Activated CD4-positive, alpha-beta T cell treated with anti-CD3 and anti-CD28 coated beads for 24 hours (primary cell): ENCODE measurements around the gene EXD3.
"Not testable (repeated sequence)": the region's sequence is repeated elsewhere in the genome, so short reads cannot be mapped to it uniquely, and the experiment has no call there.

Source experiments
- DNase-seq, 2 donors: peaks; one replicate each; pipeline ENCODE4 v3.0.0-alpha.2; 2020; ENCODE audit warnings: low read depth in 2 of 2

The EXD3 gene

DNA sequence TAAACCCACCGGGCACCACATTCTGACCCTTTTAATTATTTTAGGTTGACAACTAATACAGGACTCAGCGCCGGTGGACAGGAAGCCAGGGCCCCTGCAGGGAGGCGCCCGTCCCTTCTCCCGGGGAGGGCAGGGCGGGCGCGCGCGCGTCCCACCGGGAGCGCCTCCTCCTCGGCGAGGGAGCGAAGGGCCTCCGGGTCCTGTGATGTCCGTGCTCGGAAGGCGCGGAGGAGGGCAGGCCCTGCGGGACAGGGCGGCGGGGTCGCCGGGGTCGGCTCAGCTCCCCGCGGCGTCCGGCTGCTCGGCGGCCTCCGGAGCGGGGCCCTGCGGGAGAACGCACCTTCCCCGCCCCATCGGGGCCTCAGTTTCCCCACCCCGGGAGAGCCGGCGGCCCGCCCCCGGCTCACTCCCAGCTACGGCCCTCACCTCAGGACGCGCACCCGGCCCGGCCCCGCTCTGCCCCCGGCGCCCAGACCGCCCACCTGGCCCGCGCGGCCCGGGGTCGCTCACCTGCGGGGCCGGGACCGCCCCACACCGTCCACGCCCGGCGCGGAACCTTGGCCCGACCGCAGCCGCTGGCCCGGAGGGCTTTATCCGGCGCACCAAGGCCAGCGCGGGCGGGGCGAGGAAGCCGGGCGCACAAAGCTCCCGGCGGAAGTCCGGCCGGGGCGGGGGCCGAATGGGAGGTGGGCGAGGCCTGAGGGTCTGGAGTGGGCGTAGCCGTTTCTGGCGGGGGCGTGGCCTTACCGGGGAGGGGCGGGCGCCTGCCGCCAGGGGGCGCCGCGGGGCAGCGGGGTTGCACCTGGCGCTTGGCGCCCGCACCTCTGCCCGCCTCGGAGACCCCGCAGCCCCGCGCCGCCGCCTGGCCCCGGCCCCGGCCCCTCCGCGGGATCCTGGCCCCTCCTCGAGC is at the start of gene EXD3, which contains the start of gene NOXA1:
EXD3 (minus strand) TSS at position 559 of the 910 bp plus-strand sequence. CDS start 27,805 bp downstream, outside the sequence.
NOXA1 (plus strand) TSS at position 790 of the 910 bp plus-strand sequence. CDS start 137 bp downstream, outside the sequence.
- peak; percentile 93 to 96 for DNase-seq

GRCh38 chr9:137470785-137471184 is 47.8 kb upstream of the EXD3 start:
- DNase-seq: no peak

GRCh38 chr9:137467896-137468295 is 44.9 kb upstream of the EXD3 start:
- no peak for DNase-seq

- DNase-seq: no peak
These were observed 44.2 kb upstream of the EXD3 start for GRCh38 chr9:137467161-137467581.

DNA sequence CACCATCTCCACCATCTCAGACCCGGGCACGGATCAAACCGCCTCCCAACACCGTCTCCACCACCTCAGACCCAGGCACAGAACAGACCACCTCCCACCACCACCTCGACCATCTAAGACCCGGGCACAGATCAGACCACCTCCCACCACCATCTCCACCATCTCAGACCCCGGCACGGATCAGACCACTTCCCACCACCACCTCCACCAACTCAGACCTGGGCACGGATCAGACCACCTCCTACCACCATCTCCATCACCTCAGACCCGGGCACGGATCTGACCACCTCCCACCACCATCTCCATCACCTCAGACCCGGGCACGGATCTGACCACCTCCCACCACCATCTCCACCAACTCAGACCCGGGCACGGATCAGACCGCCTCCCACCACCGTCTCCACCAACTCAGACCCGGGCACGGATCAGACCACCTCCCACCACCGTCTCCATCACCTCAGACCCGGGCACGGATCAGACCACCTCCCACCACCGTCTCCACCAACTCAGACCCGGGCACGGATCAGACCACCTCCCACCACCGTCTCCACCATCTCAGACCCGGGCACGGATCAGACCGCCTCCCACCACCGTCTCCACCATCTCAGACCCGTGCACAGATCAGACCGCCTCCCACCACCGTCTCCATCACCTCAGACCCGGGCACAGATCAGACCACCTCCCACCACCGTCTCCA is 43.6 kb upstream of the EXD3 start:
- DNase-seq: not testable (repeated sequence)

DNA sequence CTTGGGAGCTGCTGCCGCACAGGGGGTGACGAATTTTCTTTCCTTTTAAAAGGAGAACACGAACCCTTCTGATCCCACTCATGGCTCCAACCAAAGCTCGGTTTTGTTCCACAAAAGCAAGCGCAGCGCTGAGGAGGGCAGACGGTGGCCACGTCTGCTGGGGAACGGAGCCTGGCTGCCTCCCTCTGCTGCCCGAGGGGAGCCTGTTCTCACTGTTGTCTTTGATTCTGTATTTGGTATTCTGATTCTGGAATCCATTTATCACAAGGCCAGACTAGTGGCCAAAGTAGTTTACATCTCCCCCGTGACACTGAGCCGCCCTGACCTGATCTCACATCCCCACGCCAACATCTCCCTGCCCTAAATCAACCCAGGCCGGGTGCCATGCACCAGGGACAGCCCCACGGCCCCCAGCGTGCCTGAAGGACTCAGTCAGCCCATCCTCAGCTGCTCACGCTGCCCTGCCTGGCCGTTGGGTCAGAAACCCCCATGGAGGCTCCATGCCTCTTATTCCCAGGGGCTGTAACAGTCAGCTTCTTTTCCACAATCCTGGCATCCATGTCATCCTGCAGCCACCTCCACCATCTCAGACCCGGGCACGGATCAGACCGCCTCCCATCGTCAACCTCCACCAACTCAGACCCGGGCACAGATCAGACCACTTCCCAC is 42.9 kb upstream of the EXD3 start:
- no peak for DNase-seq

- DNase-seq: no peak
These were observed 42.2 kb upstream of the EXD3 start for GRCh38 chr9:137465000-137465719.

- no peak for DNase-seq
These were observed 41.5 kb upstream of the EXD3 start for GRCh38 chr9:137464291-137464999.

GRCh38 chr9:137463931-137464290 is 40.9 kb upstream of the EXD3 start:
- no peak for DNase-seq

DNA sequence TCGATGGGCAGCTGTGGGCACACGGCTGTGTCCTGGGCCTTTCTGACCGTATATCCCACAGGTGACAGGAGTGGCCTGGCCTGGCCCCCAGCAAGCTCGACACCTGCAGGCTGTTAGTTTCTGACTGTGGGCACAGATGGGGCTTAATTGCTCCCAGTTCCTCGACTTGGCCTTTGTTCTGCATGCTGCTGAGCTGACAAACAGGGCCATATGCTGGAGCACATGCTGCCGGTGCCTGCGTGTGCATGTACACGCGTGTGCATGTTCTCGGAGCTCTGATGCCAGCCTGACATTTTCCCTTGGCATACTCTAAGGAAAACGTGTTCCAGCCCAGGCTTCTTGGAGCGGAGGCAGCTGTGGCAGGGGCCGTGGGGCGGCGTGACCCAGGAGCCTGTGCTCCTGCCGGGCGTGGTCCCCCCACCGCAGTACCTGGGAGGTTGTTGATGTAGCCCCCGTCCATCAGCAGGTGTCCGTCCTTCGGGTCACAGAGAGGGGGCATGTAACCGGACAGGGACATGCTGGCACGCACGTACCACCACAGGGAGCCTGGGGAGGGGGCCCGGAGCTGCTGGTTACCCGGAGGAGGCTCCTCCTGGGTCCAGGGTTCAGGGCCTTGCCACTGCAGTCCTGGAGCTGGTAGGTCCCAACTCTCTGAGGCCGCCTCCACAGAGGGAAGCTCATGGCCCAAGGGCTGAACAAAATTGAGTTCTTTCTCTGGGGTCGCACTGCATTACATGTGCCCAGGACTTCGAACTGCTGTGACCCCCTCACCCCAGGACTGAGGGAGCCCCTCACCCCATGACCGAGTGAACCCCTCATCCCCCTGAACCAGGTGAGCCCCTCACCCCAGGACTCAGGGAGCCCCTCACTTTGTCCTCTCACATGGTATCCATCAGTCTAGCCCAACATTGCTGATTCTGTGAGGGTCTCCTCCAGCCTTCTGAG is 40.3 kb upstream of the EXD3 start:
- no peak for DNase-seq

GRCh38 chr9:137462396-137462985 is 39.5 kb upstream of the EXD3 start:
- DNase-seq: no peak

DNA sequence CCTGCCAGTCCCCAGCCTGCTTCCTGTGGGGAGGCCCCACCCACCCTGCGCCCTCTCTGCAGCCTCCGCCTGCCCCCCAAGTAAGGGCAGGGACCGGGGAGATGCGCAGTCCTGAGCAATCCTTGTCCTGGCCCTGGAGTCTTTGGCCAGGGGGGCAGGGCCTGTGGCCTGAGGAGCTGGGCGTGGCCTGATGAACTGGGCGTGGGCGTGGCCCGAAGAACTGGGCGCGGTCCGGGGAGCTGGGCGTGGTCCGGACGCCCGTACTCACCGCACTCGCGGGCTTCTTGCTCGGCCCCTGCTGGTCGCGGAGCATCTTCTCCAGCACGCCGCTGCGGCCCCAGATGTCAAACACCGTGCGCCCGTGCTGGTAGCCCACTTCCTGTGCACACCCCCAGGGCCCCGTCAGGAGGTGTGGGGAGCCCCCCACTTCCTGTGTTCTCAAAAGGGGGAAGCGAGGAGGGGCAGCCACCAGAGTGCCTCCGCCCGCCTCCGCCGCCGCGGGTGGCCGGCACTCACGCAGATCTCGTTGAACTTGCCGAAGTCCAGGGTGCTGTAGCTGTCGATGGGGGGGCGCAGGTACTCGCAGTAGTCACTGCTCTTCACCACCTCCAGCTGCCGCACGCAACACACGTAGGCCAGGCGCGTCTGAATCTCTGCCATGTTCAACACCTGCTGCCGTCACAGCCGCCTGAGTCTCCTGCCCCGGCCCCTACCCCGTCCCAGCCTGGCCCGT is 38.9 kb upstream of the EXD3 start:
- DNase-seq: peak; percentile 42 to 72

GRCh38 chr9:137461316-137461662 is 38.3 kb upstream of the EXD3 start:
- DNase-seq: no peak

GRCh38 chr9:137460363-137461315 is 37.7 kb upstream of the EXD3 start:
- DNase-seq: no peak

DNA sequence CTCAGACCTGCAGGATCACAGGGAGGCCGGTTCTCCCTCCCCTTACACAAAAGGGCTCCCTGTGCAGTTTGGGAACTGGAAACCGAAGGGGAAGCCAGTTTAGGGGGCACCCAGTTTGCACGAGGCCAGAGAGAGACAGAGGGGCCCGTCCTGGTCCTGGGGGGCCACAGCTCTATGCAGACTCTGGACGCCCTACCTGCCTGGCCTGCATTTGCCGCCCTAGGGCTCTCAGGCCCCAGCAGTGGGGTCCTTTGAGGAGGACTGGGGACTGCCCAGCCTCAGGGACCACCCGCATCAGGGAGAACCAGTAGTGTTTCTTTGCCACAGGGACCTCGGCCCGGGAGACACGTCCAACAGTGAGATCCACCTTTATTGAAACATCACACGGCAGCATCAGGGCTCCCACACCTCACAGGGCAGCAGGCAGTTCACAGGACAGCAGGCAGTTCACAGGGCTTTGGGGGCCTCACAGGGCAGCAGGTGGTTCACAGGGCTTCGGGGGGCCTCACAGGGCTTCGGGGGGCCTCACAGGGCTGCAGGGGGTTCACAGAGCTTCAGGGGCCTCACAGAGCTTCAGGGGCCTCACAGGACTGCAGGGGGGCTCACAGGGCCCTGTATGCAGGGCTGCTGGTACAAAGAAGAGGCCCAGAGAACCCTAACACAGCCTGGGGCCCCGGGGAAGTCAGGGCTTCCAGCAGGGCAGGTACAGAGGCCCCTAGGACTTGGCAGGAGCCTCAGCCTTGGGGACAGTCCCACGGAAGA is 36.8 kb upstream of the EXD3 start:
- no peak for DNase-seq

- DNase-seq: peak; percentile 94
These were observed 36.2 kb upstream of the EXD3 start, which contains the start of gene NSMF for GRCh38 chr9:137459152-137459600. NSMF (minus strand) TSS chr9:137459334; CDS start chr9:137459102, 232 bp downstream.
